Adrenal gland (tissue), 12 donors: ENCODE data around the gene SDF4. TPM values are rescaled to one million over a fixed set of nuclear protein-coding genes. Genes with fewer than 3 reads are reported as not detected.
A peak's percentile ranks its signal among the peaks of the same experiment; 100 is the strongest.
"Not testable (repeated sequence)": the region's sequence is repeated elsewhere in the genome, so short reads cannot be mapped to it uniquely, and the experiment has no call there.

Experiments used
- DNase-seq, 7 donors: peaks; one replicate each; pipeline ENCODE4 v3.0.0-alpha.2; 2019 to 2020
- H3K27ac ChIP-seq, 5 donors: fragments of 200-600 bp; sonication (generic) in 4 of 5; 1 replicate in 3 of 5; 2 replicates in 2 of 5; pipeline versions ENCODE4 v1.5.1 to v1.8.0; 2016 to 2020; ENCODE audit warnings: mild to moderate bottlenecking in 1 of 5
- H3K27me3 ChIP-seq: fragments of 200-600 bp; 2 replicates; pipeline ENCODE4 v1.8.0; 2021
- H3K36me3 ChIP-seq, 2 donors: fragments of 200-600 bp; replicated peaks in 1 of 2; 1 replicate in 1 of 2; 2 replicates in 1 of 2; pipeline versions ENCODE4 v1.5.1 to v1.8.0; 2018 to 2022
- H3K4me1 ChIP-seq, 2 donors: fragments of 200-600 bp; replicated peaks in 1 of 2; 1 replicate in 1 of 2; 2 replicates in 1 of 2; pipeline versions ENCODE4 v1.5.1 to v1.8.0; 2018 to 2021
- H3K4me3 ChIP-seq, 4 donors: fragments of 200-600 bp; sonication (generic) in 3 of 4; one replicate each; pipeline ENCODE4 v1.5.1; 2016 to 2018
- H3K9me3 ChIP-seq, 3 donors: fragments of 200-600 bp; sonication (generic) in 1 of 3; replicated peaks in 1 of 3; 1 replicate in 2 of 3; 2 replicates in 1 of 3; pipeline versions ENCODE4 v1.5.1 to v1.8.0; 2016 to 2021
- CTCF ChIP-seq, 6 experiments: fragments of 450-650 bp in 4 of 6; fragments of 200-600 bp in 2 of 6; sonication (generic) in 1 of 6; IDR thresholded peaks; 1 replicate in 5 of 6; 2 replicates in 1 of 6; pipeline versions ENCODE4 v1.5.1 to v1.8.0; 2016 to 2021; ENCODE audit warnings: antibody characterized with exemption in 6 of 6, mild to moderate bottlenecking in 2 of 6, moderate library complexity in 1 of 6
- POLR2A ChIP-seq, 2 donors: fragments of 450-650 bp; IDR thresholded peaks; one replicate each; pipeline ENCODE4 v1.6.1; 2017; ENCODE audit warnings: antibody characterized with exemption in 2 of 2, mild to moderate bottlenecking in 2 of 2, moderate library complexity in 1 of 2
- WGBS, 4 donors: extraction: QIAGEN DNeasy Blood & Tissue Kit in 2 of 4; methylation state at CpG; one replicate each; pipeline versions ENCODE4 v1.1.5 to v1.1.7; 2013 to 2017; 5-methylcytosine and 5-hydroxymethylcytosine counted together
- intact Hi-C, 2 donors: fragments of 100-400 bp; cut with DNase I; formaldehyde crosslinking; loops; one replicate each; pipeline versions ENCODE4 v1.14.1 to v1.15.0; 2022 to 2023
- polyA plus RNA-seq, 3 donors: library from polyadenylated mRNA; stranded (reverse); fragments of 200-250 nt in 2 of 3; fragments of 350-450 nt in 1 of 3; fragmentation: Illumina TruSeq in 1 of 3; extraction: RNeasy Lipid Tissue Mini Kit (QIAGEN cat#74804) in 1 of 3; gene quantifications; one replicate each; pipeline ENCODE4 v1.2.3, GENCODE V29; 2013 to 2014
- total RNA-seq, 9 donors: library from RNA; depleted of rRNA in 4 of 9; stranded (reverse); fragments of >200 nt in 4 of 9; fragments of 120-200 nt in 1 of 9; fragmentation: NEBNext Ultra II Directional in 1 of 9; extraction: Animal tissue kit (Norgen Biotek cat#: 25700) in 1 of 9; gene quantifications; one replicate each; pipeline versions ENCODE4 v1.1.0 to v1.2.4, GENCODE V29; 2013 to 2023
- donor health status: healthy with polysubstance abuse.
- donor health status: Bipolar disorder and iron deficiency.
- donor health status: DM: yes; HTN: yes; CAD: no.
- donor health status: DM: no; HTN: no; CAD: no.
- donor health status: DM: no; HTN: no; CAD: no.
- donor health status: DM: yes; HTN: yes; CAD: no.

The SDF4 gene
- total and polyA plus RNA-seq, 12 donors, result 49.4 to 221 (median 142) TPM

- H3K36me3 ChIP-seq, result no peaks in the 10 kb centered on the region
- no peak overlapping the region for H3K4me3 ChIP-seq
- intact Hi-C loops, result no loop called here
- no peak overlapping the region for H3K27ac ChIP-seq
- TF ChIP-seq CTCF (IDR thresholded peaks at IDR 0.05) (no peak), POLR2A (IDR thresholded peaks at IDR 0.05) (no peak)
- H3K4me1 ChIP-seq, result peaks cover 0 to 8% of the 10 kb centered on the region in 2 donors
- 91 to 93% (median 92%) methylated on average over 8 of the region's 8 CpGs; no CpG with 5 or more reads in 1 of the 4 donors for WGBS, 4 donors
- DNase-seq, result peak in 1 of 7 donors; percentile 4
- peaks cover 0 to 8% (median 0%) of the 10 kb centered on the region in 3 donors for H3K9me3 ChIP-seq
- H3K27me3 ChIP-seq, result peaks cover 8% of the 10 kb centered on the region
These were observed 34.7 kb downstream of the SDF4 start for GRCh38 chr1:1197188-1197500.

GRCh38 chr1:1196431-1197187, 35.2 kb downstream of the SDF4 start:
- peak in 1 of 7 donors; percentile 5 for DNase-seq
- H3K9me3 ChIP-seq, result peaks cover 0 to 8% (median 0%) of the 10 kb centered on the region in 3 donors
- intact Hi-C loops, result no loop called here
- TF ChIP-seq POLR2A (IDR thresholded peaks at IDR 0.05) (no peak), CTCF (IDR thresholded peaks at IDR 0.05) (no peak)
- no peak overlapping the region for H3K27ac ChIP-seq
- WGBS, 4 donors, result 73 to 86% (median 80%) methylated on average over 9 to 13 of the region's 13 CpGs
- peaks cover 8% of the 10 kb centered on the region for H3K27me3 ChIP-seq
- H3K4me3 ChIP-seq, result no peak overlapping the region
- H3K4me1 ChIP-seq, result peaks cover 0 to 8% of the 10 kb centered on the region in 2 donors
- no peaks in the 10 kb centered on the region for H3K36me3 ChIP-seq

DNA sequence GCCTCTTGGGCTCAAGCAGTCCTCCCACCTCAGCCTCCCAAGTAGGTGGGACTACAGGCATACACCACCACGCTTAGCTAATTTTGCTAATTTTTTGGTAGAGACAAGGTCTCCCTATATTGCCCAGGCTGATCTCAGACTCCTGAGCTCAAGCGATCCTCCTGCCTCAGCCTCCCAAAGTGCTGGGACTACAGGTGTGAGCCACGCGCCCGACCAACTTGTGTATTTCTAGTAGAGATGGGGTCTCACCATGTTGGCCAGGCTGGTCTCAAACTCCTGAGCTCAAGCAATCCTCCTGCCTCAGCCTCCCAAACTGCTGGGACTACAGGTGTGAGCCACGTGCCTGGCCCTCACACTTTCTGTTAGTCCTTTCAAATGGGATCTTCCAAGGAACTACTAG, 36.1 kb downstream of the SDF4 start:
- DNase-seq, H3K27me3 ChIP-seq, H3K4me3 ChIP-seq, H3K4me1 ChIP-seq, H3K36me3 ChIP-seq, H3K27ac ChIP-seq, intact Hi-C loops, H3K9me3 ChIP-seq: not testable (repeated sequence)
- 77 to 96% (median 85%) methylated on average over 6 of the region's 6 CpGs for WGBS, 4 donors

DNA sequence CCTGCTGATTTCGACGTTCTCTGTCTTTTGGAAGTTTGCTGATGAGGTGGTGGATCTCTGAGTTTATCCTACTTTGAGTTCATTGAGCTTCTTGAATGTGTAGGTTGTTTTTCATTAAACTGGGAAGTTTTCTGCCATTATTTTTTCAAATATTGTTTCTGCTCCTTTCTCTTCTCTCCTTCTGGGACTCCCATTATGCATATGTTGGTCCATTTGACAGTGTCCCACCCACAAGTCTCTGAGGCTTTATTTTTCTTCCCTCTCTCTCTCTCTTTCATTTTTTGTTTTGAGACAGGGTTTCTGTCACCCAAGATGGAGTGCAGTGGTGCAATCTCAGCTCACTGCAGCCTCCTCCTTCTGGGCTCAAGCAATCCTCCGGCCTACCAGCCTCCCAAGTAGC, 37.1 kb downstream of the SDF4 start:
- H3K4me3 ChIP-seq, result no peak overlapping the region
- no peaks in the 10 kb centered on the region for H3K36me3 ChIP-seq
- DNase-seq, result no peak
- H3K27me3 ChIP-seq, result no peaks in the 10 kb centered on the region
- H3K27ac ChIP-seq, result no peak overlapping the region
- 76 to 95% (median 81%) methylated on average over 3 of the region's 3 CpGs for WGBS, 4 donors
- peaks cover 0 to 8% (median 0%) of the 10 kb centered on the region in 3 donors for H3K9me3 ChIP-seq
- intact Hi-C loops, result no loop called here
- TF ChIP-seq POLR2A (IDR thresholded peaks at IDR 0.05) (no peak), CTCF (IDR thresholded peaks at IDR 0.05) (no peak)
- H3K4me1 ChIP-seq, result no peaks in the 10 kb centered on the region

DNA sequence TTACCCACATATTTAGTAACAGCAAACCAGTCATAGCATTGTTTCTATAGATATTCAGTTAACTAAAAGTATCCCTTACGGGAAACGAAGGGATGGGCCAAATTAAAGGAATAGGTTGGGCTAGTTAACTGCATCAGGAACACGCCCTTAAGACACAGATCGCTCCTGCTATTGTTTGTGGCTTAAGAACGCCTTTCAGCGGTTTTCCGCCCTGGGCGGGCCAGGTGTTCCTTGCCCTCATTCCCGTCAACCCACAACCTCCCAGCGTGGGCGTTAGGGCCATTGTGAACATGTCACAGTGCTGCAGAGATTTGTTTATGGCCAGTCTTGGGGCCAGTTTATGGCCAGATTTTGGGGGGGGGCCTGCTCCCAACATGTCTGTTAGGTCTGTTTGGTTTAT, 40.1 kb downstream of the SDF4 start:
- WGBS, 4 donors, result 87 to 93% (median 89%) methylated on average over 11 of the region's 11 CpGs
- no peaks in the 10 kb centered on the region for H3K36me3 ChIP-seq
- peaks cover 0 to 8% (median 0%) of the 10 kb centered on the region in 3 donors for H3K9me3 ChIP-seq
- no peak for DNase-seq
- no peak for TF ChIP-seq POLR2A (IDR thresholded peaks at IDR 0.05)
- no peaks in the 10 kb centered on the region for H3K27me3 ChIP-seq
- H3K4me1 ChIP-seq, result no peaks in the 10 kb centered on the region
- intact Hi-C loops, result no loop called here
- no peak overlapping the region for H3K4me3 ChIP-seq
- no peak overlapping the region for H3K27ac ChIP-seq
